Left ventricle myocardium inferior (tissue), 1 donor: ENCODE results near the gene GPR17. TPM values are rescaled to one million over a fixed set of nuclear protein-coding genes. Genes with fewer than 3 reads are reported as not detected.

Experiments
- DNase-seq: peaks from one replicate; pipeline ENCODE4 v3.0.0-alpha.2; 2020
- H3K27ac ChIP-seq: fragments of 200-600 bp; replicated peaks from 2 replicates; pipeline ENCODE4 v1.8.0; 2021
- H3K27me3 ChIP-seq: fragments of 200-600 bp; 2 replicates; pipeline ENCODE4 v1.8.0; 2021; ENCODE audit warnings: low read depth
- H3K36me3 ChIP-seq: fragments of 200-600 bp; 2 replicates; pipeline ENCODE4 v1.8.0; 2021
- H3K4me1 ChIP-seq: fragments of 200-600 bp; 2 replicates; pipeline ENCODE4 v1.8.0; 2021
- H3K4me3 ChIP-seq: fragments of 200-600 bp; 2 replicates; pipeline ENCODE4 v1.8.0; 2021; ENCODE audit warnings: mild to moderate bottlenecking, moderate library complexity
- H3K9me3 ChIP-seq: fragments of 200-600 bp; replicated peaks from 2 replicates; pipeline ENCODE4 v1.8.0; 2021
- intact Hi-C: fragments of 100-400 bp; cut with micrococcal nuclease; formaldehyde crosslinking; loops from one replicate; pipeline ENCODE4 v1.11.0; 2022
- total RNA-seq: library from RNA; stranded (reverse); fragmentation: NEBNext Ultra II Directional; extraction: Animal tissue kit (Norgen Biotek cat#: 25700); gene quantifications from one replicate; pipeline ENCODE4 v1.2.1, GENCODE V29; 2021
- TF ChIP-seq, protein P1 (sequence below): fragments of 200-600 bp; IDR thresholded peaks from 2 replicates; pipeline ENCODE4 v1.8.0; 2021; ENCODE audit warnings: antibody characterized with exemption, mild to moderate bottlenecking, borderline replicate concordance
- donor health status: DM: no; HTN: yes; CAD: no; lungs with severe emphysema.

The GPR17 gene
- total RNA-seq, 1 donor from 2014 or later = 0.16 TPM

DNA sequence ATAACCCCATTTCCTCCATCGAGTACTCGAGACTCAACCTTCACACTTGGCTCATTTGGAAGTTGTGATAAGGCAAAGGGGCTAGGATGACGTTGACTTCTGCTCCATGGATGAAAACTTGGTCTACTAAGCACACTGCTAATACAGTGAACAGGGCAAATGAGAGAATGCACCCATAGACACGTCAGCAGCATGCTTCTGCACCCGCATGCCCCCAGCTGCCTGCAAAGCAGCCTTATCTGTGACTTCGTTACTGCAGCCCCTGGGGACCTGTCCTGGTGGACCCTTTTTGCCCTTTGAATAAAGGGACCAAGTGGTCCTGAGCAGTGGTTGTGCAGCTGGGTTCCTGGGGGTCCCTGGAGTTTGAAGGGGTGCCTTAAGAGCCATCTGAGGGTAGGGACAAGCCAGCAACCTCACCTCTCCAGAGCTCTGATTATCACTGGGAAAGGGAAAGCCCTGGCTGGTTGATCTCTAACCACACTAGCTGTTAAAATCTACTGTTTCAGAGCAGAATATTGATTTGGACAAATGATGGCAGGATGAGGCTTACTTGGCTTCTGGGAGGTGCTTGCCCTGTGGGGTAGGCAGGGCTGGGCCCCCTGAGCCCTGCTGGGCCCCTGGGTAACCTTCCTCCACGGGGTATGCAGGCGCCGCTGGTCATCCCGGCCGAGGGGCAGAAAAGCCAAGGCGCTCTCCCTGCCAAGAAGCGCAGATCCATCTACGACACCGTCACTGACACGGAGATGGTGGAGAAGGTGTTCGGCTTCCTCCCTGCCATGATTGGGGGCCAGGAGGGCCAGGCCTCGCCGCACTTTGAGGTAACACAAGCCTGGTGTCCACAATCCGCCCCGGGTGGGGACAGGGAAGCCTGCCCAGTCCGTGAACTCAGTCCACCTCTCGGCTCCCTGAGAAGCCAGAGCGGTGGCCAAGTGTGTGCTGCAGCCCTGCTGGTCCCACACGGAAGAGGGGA, 37.6 kb upstream of the GPR17 start:
- Histone ChIP-seq H3K4me3 (no peak overlapping the region), H3K27me3 (no peaks in the 10 kb centered on the region), H3K9me3 (peaks cover 25% of the 10 kb centered on the region), H3K4me1 (no peaks in the 10 kb centered on the region), H3K27ac (no peak overlapping the region), H3K36me3 (no peaks in the 10 kb centered on the region)
- intact Hi-C loops = no loop called here
- TF ChIP-seq, protein P1, sequence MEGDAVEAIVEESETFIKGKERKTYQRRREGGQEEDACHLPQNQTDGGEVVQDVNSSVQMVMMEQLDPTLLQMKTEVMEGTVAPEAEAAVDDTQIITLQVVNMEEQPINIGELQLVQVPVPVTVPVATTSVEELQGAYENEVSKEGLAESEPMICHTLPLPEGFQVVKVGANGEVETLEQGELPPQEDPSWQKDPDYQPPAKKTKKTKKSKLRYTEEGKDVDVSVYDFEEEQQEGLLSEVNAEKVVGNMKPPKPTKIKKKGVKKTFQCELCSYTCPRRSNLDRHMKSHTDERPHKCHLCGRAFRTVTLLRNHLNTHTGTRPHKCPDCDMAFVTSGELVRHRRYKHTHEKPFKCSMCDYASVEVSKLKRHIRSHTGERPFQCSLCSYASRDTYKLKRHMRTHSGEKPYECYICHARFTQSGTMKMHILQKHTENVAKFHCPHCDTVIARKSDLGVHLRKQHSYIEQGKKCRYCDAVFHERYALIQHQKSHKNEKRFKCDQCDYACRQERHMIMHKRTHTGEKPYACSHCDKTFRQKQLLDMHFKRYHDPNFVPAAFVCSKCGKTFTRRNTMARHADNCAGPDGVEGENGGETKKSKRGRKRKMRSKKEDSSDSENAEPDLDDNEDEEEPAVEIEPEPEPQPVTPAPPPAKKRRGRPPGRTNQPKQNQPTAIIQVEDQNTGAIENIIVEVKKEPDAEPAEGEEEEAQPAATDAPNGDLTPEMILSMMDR = no peak
- DNase-seq = no peak

DNA sequence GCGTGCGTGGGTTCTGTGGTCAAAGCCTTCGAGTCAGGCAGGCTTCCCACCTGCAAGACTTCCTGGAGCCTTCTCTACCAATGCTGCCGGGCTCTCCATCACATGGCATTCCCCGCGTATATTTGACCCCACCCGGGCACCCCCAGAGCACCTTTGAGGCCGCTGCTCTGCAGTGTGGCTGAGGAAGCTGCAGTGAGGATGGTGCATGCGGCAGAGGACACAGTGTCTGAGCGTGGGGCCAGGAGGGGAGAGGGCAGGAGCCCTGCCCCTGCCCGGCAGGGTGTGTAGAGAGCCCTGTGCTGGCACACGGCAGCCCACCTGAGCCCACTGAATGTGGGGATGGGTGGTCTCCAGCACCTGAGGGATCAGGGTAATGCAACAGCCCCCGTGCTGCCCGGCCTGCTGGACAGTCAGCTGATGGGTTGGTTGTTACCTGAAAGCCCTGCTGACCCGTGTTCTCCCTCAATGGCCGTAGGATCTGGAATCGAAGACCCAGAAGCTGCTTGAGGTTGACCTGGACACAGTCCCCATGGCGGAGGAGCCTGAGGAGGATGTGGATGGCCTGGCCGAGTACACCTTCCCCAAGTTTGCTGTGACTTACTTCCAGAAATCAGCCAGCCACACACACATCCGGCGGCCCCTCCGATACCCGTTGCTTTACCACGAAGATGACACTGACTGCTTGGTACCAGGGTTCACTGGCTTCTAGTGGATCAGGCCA, 36.8 kb upstream of the GPR17 start:
- no peak for DNase-seq
- Histone ChIP-seq H3K27ac (no peak overlapping the region), H3K4me3 (no peak overlapping the region), H3K4me1 (no peaks in the 10 kb centered on the region), H3K36me3 (no peaks in the 10 kb centered on the region), H3K27me3 (no peaks in the 10 kb centered on the region), H3K9me3 (peaks cover 29% of the 10 kb centered on the region)
- TF ChIP-seq, protein P1 = no peak
- intact Hi-C loops = no loop called here

DNA sequence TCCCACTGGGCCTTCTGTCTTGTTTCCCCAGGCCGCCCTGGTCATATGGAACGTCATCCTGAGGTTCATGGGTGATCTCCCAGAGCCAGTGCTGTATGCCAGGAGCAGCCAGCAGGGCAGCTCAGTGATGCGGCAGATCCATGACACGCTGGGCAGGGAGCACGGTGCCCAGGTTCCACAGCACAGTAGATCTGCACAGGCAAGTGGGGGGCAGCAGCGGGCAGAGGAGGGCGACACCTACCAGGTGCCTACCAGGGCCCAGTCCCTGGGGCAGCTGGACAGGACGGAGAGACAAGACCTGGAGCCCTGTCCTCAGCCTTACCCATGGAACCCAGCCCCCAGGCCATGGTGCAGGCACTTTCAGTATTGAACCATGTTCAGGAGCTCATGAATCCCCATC, 36.1 kb upstream of the GPR17 start:
- no peak for DNase-seq
- Histone ChIP-seq H3K36me3 (no peaks in the 10 kb centered on the region), H3K4me1 (no peaks in the 10 kb centered on the region), H3K9me3 (peaks cover 29% of the 10 kb centered on the region), H3K27me3 (no peaks in the 10 kb centered on the region), H3K4me3 (no peak overlapping the region), H3K27ac (no peak overlapping the region)
- intact Hi-C loops = no loop called here
- TF ChIP-seq, protein P1 = no peak

DNA sequence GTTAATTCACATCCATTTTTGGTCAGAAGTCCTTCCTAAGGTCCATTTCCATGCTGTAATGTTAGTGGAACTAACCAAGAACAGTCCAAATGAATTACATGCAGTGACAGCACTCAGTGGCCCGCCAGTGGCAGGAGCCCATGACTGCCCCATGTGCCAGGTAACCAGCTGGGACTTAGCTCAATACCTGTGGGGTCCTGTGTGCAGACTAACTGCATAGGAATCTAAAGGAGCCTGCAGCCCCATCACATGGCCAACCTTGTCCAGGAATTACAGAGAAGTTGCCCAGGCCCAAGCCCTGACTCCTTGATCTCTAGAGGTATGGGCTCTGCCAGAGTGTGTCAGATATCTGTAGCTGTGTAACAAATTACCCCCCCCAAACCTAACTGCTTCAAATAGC, 35.4 kb upstream of the GPR17 start:
- intact Hi-C loops = no loop called here
- Histone ChIP-seq H3K36me3 (no peaks in the 10 kb centered on the region), H3K4me1 (no peaks in the 10 kb centered on the region), H3K27ac (no peak overlapping the region), H3K9me3 (peaks cover 29% of the 10 kb centered on the region), H3K27me3 (no peaks in the 10 kb centered on the region), H3K4me3 (no peak overlapping the region)
- TF ChIP-seq, protein P1 = no peak
- no peak for DNase-seq

DNA sequence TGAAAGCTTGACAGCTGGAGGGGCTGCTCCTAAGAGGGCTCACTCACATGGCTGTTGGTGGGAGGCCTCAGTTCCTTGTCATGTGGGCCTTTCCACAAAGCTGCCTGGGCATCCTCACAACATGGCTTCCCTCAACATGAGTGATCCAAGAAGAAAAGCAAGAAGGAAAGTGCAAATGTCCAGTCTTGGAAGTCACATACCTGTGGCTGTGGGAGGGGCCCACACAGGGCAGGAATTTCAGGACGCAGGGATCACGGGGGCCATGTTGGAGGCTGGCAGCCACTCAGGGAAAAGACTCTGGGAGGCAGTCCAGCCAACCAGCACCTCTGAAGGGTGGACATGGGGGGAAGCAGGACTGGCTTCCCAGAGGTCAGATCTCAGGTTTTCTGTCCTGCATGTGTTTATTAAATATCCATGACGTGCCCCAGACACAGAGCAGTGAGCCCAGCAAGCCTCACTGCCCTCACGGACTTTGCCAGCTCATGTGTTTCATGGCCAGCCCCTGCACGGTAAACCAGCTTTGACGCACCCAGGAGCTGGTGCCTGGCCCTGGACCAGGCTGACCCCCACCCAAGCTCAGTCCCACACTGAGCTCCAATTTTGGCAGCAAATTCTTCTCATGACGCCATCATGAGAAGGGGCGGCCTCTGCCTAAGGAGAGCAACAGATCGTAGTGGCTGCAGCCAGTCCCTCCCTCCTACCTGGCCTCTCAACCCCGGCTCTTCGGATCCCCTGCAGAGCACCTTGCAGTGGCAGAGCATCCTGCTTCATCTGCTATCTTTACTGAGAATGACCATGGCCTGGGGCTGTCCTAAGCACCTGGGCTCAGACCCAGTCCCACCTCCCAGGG, 34.7 kb upstream of the GPR17 start:
- Histone ChIP-seq H3K4me3 (no peak overlapping the region), H3K36me3 (no peaks in the 10 kb centered on the region), H3K9me3 (peaks cover 29% of the 10 kb centered on the region), H3K27me3 (no peaks in the 10 kb centered on the region), H3K4me1 (no peaks in the 10 kb centered on the region), H3K27ac (no peak overlapping the region)
- intact Hi-C loops = no loop called here
- DNase-seq = no peak
- TF ChIP-seq, protein P1 = no peak
